GM21723 (cell line): ENCODE measurements around the gene MPPED1.

Source experiments
- ATAC-seq: cut with Tn5 transposase; IDR thresholded peaks from one replicate; pipeline ENCODE4 v1.9.1; 2021; ENCODE audit warnings: mild to moderate bottlenecking, moderate library complexity; ENCODE audit not compliant: unreplicated experiment

MPPED1 gene

DNA sequence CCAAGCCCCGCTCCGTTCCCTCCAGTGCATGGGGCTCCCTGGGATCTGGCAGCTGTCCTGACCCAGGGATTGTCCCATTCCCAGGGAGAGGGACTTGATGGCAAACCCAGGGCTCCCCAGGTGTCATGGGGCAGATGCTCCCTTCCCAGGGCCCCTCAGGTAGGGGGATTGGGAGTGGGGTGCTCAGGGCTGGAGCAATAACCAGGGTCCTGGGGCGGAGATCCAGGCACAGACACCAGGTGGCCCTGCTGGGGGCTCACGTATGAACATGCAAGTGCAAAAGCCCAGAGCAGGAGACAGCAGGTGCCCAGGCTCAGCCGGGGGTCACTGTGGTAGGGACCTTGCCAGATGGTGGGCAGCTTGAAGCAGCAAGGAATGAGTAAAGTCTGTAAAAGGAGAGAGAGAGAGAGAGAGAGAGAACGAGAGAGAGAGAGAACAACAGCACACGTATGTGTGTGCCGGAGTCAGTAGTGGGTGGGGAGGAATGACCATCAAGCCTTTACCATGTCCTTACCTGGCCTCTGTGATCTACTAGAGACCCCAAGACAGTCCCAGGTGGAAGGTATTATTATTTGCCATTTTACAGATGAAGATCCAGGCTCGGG, 19.3 kb upstream of the MPPED1 start:
- no peak for ATAC-seq

DNA sequence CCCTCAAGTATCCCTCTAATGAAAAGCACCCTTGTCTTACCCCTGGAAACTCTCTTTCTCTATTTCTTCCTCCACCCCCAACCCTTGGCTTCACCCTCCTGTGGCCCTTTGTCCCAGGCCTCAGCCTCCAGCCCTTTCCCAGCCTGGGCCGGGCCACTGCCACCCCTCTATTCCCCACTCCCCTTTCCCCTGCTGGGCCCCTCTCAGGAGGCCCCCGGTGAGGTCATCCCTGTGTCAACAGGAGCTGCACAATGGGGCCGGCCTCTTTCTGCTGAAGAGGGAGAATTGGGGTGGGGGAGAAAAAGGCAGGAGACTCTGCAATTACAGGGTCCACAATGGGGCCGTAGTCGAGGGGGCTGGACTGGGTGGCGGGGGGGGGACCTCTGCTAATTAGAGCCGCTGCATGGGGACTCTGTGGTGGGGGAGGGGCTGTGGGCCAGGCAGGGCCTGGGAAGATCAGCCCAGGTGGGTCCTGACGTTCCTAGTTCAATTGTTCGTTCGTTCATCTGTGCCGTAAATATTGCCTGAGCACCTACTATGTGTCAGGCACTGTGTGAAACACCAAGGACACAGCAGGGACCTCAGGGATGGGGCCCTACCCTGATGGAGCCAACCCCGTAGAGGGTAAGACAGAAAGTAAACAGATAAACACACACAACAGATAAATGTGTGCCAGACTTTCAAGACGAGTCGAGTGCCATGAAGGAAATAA, 18.5 kb upstream of the MPPED1 start:
- ATAC-seq, result no peak

DNA sequence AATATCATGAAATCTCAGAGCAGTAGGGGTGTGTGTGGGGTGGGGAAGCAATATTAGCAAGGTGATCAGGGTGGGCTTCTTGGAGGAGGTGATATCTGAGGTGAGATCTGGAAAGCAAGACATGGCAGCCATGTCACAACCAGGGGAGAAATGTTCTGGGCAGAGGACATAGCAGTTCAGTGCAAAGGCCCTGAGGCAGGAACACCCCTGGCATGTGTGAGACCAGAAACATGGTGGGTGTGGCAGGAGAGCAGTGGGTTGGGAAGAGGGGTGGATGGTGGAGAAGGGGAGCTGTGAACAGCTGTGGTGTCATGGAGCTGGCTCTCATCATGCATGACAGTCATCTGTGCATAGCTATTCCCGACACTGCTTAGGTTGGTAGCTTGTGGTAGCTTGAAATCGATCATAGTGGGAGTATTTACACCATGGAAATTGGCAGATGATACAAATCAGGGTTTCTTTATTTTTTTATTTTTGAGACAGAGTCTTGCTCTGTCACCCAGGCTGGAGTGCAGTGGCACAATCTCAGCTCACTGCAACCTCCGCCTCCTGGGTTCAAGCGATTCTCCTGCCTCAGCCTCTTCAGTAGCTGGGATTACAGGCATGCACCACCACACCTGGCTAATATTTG, 17.9 kb upstream of the MPPED1 start:
- ATAC-seq, result no peak

DNA sequence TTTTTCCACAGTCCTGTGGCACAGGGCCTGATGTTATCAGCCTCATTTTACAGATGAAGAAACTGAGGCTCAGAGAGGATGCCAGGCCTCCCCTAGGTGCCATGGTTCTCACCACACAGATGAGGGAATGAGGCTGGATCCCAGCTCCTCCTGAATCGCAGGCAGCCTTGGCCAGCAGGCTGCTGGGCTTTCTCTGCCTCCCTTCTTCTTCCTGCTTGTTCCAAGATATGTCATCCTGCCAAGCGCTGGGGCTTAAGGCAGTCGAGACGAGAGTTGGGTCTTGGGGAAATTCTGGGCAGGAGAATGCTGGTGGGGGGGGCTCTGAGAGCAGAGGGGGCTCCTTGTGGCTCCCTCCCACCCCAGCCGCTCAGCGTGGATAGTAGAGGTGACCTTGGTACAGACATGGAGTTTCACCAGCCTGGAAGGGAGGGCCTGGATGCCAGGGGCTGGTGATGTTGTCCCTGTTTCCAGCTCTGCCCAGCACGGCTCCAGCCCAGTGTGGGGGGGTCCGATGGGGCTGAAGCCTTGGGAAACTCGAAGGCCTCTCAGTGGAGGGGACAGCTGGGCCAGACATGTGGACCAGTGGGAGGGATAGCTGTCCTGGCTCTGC, 16.6 kb upstream of the MPPED1 start:
- ATAC-seq, result no peak

DNA sequence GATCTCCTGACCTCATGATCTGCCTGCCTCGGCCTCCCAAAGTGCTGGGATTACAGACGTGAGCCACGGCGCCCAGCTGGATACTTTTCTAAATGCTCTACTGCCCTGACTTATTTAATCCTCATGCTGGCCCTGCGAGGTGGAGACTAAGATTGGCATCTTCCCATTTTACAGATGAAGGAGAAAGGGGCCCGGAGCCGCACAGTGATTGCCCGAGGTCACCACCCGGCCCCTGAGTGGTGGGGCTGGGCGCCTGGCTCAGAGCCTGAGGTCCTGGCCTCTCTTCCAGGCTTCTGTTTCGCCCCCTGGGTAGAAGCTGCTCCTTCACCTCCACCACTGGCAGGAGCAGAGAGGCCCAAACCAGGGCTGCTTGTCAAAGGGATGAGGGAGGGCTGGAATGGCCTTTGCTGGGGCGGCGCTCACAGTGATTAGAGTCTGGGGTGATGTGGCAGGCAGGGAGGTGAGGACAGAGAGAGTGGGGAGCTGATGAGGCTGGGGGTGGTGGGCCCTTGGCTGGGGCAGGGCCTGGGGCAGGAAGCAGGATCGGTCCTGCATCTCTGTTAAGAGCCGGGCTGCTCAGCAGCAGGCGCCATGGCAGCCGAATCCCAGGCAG, 15.4 kb upstream of the MPPED1 start:
- ATAC-seq, result no peak

DNA sequence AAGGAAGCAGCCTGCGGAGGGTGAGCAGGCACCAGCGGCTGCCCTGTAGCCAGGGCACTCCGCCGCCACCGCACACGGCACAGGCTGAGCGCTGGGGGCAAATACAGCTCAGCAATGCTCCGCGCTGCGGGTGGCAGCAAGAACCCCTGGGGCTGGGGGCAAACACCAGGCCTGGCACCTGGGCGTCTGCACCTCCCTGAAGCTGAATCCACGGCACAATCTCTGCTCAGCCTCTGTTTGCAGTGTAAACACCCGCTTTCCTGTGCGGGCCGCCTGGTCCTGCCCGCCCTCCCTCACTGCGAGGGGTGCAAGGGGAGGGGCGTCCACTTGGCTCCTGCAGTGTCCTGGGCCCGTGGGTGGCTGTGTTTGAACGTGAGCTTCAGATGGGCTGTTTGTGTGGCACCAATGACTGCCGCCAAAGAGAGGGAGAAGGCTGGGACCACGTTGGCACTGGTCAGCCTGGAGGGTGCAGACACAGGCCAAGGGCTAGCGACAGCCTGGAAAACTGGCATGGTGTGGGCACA, 14.8 kb upstream of the MPPED1 start:
- ATAC-seq, result no peak

DNA sequence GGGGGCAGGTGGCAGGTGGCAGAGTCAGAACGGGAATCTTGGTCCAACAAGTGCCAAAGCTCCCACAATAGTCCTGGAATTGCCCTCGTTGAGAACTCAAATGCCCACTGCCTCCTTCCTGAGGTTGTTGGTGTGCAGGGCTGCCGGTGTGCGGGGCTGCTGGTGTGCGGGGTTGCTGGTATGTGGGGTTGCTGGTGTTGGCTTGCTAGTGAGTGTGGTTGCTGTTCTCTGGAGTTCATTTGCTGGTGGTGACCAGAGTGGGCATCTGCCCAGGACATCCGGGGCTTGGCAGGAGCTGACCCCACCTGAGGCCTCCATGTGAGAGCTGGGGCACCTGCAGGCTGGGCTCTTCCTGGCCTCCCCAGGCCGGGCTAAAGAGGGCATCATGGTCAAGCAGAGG, 14.0 kb upstream of the MPPED1 start:
- no peak for ATAC-seq

DNA sequence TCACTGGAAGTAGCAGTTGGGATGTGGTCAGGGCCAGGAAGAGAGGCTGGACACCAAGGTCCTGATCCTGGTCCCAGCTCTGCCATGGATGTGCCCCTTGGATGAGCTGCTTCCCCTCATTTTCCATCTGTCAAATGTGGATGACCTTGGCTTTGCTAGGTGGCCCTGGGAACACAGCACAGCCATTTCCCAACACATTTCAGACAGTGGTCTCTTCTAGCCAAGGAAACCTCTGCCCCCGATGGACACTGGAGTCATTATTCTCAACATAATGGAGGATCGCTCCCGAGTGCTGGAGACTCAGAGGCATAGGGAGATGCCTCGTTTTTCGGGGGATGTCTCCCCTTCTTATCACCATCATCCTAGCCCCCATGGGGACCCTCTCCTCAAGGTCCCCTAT, 13.6 kb upstream of the MPPED1 start:
- no peak for ATAC-seq

DNA sequence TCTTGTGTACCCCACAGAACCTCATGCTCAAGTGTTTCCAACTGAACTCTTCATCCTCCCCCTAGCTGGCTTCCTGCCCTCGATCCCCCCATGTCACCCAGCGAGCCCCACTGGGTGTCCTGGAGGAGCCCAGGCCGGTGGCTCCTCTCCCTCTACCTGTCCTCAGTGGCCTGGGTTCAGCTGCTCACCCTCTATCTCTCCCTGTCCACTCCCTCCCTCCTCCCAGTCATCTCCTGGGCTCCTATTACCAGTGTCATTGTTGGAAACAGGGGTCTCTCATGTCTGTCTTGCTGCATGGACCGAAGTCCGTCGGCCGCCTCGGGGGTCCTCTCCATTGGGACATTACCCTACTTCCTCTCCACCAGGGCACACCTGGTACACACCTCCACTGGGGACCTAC, 12.9 kb upstream of the MPPED1 start:
- ATAC-seq, result no peak

DNA sequence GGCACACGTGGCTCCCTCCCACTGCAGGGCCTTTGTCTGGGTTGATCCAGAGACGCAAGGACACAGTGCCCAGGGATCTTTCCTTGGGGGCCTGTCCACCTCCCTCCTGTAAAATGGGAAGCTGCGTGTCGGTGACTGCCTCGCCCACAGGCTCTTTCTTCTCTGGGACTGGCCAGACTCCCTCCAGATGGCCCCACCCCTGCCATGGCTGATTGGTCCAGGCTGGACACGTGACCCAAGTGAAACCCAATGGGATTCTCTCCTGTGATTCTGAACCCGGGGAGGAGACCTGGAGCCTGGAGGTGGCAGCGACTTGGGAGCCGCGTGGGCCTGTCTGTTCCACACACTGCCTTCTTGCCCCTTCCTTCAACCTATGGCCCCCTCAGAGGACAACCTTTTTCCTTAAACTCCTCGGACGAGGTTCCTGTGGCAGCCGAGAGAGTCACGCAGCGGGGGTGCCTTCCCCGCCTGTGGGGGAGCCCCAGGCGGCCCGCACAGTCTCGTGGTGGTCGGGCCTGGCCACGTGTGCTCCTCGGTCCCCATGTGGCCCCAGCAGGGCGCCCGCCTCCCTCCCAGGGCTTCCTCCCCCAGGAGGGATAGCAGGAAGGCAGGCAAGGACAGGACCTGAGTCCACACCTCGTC, 12.4 kb upstream of the MPPED1 start:
- no peak for ATAC-seq

DNA sequence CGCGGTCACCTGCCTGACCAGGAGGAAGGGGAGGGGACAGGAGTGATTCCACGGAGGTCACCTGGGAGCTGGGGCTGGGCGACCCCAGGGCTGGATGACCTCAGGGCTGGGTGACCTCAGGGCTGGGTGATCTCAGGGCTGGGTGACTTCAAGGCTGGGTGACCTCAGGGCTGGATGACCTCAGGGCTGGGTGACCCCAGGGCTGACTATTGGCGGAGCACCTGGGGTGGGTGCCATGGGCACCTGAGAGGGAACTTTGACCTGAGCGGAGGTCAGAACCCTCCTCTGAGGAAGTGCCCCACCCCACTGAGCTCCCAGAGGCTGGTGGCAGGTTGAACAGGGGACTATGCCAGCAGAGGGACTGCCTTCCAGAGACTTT, 11.8 kb upstream of the MPPED1 start:
- no peak for ATAC-seq

DNA sequence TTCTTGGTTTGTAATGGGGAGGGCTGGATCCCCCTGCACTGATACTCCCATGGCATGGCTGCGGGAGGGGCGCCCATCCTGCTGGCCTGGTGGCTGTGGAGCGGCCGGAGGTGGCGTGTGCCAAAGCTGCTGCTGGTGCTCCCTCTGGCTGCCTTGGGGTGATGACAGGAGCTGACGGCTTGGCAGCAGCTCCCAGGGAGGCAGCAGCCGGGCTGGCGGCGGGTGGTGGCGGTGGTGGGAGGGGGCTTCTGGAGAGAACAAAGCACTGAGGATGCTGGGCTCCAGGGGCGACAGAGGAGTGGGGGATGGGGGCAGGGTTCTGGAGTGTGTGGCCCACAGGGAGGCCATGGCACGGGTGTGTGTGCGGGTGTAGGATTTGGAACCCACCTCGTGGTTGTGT, 11.4 kb upstream of the MPPED1 start:
- ATAC-seq, result no peak

DNA sequence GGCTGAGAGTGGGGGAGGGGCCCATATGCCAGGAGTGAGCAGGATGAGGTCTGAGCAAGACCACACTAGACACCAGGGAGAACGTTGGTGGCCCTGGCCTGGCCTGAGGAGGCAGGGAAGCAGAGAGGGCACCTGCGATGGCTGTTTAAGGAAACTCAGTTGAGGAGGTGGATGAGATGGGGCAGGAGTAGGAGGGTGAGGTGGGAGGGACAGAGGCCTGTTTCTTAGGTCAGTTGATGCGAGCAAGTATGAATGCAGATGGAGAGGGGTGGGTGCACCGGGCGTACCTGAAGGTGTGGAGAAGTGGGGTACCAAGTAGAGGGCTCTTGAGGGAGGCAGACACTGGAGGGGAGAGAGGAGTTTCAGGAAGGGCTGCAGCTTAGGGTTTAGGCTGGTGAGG, 10.6 kb upstream of the MPPED1 start:
- ATAC-seq, result no peak

DNA sequence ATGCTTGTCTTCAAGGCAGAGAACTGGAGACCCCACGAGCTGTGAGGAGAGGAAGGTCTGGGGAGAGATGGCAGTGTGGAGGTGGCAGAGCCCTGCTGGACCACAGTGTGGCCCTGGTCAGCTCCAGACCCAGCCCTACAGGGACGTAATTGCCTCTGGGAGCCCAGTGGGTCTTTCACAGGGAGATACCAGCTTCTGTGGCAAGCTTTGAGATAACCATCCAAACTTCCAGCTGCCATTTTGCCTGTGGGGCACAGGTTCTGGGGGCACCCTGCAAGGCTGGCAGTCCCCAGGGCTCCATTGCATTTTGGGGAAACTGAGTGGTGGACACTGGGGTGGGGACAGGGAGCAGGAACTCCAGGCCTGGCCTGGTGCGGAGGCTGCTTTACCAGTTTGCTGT, 10.2 kb upstream of the MPPED1 start:
- ATAC-seq, result no peak

DNA sequence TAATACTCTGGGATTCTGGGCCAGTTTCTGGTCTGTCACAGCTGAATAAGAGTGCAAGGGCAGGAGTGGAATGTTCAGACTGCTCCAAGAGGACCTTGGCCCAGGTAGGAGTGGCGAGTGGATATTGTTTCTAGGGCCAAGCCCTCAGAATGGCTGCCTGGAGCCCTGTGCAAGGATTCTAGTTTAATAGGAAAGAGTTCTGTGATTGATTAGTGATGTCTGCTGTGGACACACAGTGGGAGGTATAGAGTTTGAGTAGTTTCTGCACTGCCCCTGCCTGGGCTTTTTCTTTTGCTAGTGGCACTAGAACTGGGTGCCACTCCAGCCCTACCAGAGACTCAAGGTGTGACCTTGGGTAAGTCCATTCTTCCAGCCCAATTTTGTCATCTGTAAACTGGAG, 9.7 kb upstream of the MPPED1 start:
- no peak for ATAC-seq

DNA sequence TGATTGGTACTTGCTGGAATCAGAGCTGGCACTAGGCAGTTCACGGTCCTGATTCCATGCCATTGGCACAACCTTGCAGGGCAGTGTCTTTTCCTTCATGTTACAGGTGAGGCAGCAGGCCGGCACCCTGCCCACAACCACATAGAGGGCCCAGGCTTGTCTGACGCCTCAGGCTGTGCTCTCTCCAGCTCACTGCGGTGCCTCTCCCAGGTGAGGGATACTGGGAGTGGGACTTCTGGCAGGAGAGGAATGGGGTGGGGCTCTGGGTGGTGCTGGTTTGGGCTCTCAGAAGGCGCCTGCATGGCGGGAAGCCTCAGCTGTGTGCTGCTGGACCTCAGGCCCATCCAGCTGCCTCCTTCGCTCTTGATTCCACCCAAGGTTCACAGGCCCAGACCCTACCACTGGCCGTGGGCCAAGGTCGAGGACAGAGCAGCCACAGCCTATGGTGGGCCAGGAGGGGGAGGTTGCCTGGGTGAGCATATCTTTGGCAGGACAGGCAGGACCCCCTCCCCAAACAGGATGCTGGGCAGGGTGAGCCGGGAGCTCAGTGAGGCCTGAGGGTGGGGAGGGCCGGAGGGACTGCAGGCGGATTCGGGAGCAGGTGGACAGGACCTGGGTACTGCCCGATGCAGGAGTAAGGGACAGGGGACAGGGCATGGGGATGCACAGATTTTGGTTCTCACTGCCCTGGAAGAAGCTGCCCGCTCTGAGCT, 7.0 kb upstream of the MPPED1 start:
- ATAC-seq, result no peak

DNA sequence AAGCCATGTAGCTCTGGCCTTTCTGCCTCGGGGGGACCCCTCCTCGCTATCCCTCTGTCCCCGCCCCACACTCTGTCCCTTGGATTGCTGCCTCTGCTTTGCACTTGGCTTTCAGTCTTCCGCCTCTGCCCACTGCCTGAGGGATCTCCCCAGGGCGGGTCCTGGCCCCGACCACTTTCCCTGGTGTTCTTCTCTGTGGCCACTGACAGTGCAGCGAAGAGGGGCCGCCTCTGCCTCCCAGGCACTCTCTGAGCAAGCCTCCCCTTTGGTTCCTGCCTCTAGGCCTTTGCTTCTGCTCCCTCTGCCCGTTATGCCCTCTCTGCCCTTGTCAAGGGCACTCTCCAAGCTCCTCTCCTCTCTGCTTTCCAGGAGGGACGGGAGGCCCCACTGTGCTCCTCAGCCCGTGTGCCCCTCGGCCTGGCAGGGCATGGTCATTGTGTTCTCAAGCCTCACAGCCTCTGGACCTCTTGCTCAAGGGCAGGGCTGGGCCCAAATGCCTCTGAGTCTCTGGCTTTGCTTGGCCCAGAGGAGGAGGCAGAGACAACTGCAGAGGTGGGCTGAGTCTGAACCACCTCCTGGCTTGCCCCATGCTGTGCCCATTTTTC, 5.5 kb upstream of the MPPED1 start:
- no peak for ATAC-seq

DNA sequence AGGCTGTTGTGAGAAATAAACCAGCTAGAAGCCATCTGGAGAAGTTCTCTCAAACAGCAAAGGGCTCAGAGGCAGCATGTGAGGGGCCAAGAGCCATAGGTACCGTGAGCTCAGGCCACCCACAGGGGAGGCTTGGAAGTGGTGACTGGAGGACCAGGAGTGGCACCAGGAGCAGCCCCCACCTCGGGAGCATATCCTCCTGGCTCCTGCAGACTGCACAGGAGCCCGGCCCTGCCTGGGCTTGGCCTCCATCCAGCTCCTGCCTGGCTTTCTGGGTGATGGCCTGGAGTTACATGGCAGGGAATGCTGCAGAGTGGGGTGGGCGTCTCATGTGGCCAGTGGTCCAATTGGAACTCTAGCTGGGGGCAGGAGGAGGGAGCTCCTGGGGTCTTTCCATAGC, 4.2 kb upstream of the MPPED1 start:
- ATAC-seq, result no peak

DNA sequence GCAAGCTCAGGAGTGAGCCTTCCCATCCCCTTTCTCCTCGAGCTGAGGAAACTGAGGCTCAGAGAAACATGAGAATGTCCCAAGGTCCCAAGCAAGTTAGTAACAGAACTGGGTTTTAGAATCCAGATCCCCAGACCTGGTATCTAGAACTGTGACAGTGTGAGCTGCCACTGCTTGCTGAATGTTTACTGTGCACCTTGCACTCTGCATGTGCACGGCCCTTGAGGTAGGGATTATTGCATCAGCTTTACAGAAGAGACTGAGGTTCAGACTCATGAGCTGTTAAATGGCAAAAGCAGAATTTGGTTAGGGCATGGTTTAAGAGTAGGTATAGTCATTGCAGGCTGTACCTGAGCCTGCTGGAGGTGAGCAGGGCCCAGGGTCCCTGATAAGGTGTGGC, 3.8 kb upstream of the MPPED1 start:
- no peak for ATAC-seq

DNA sequence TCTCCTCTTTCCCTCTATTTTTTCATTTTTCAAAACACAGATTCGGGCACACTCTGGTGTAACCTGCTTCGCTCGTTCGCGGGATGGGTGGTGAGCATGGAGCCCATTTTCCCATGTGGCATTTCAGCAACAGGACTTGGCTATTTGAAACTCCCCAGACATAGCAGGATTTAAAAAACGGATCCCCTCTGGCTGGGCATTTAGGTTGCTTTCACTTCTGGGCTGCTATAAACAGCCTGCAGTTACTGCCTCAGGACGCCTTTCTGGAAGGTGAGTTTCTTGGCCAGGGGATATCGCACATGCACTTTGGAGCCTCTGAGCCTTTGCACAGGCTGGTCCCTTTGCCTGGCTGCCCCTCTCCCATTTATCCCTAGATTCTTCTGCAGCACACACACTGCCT, 2.8 kb upstream of the MPPED1 start:
- ATAC-seq, result no peak
